Activated naive CD4-positive, alpha-beta T cell treated with anti-CD3 and anti-CD28 coated beads, Interleukin-2, amount 50 U/mL, for 24 hours (primary cell): ENCODE measurements around the gene FMNL3.
"Not testable (repeated sequence)": the region's sequence is repeated elsewhere in the genome, so short reads cannot be mapped to it uniquely, and the experiment has no call there.

Source experiments
- H3K27ac Mint-ChIP-seq: one replicate; pipeline ENCODE4 v1.8.0; 2021; ENCODE audit warnings: mild to moderate bottlenecking, mixed read lengths
- H3K27me3 Mint-ChIP-seq: one replicate; pipeline ENCODE4 v1.8.0; 2021; ENCODE audit warnings: mixed read lengths
- H3K36me3 Mint-ChIP-seq: one replicate; pipeline ENCODE4 v1.8.0; 2021; ENCODE audit warnings: mixed read lengths
- H3K4me1 Mint-ChIP-seq: one replicate; pipeline ENCODE4 v1.8.0; 2021; ENCODE audit warnings: mixed read lengths
- H3K4me3 Mint-ChIP-seq: one replicate; pipeline ENCODE4 v1.8.0; 2021; ENCODE audit warnings: mild to moderate bottlenecking, mixed read lengths
- H3K9me3 Mint-ChIP-seq: one replicate; pipeline ENCODE4 v1.8.0; 2021; ENCODE audit warnings: mixed read lengths

FMNL3 gene

DNA sequence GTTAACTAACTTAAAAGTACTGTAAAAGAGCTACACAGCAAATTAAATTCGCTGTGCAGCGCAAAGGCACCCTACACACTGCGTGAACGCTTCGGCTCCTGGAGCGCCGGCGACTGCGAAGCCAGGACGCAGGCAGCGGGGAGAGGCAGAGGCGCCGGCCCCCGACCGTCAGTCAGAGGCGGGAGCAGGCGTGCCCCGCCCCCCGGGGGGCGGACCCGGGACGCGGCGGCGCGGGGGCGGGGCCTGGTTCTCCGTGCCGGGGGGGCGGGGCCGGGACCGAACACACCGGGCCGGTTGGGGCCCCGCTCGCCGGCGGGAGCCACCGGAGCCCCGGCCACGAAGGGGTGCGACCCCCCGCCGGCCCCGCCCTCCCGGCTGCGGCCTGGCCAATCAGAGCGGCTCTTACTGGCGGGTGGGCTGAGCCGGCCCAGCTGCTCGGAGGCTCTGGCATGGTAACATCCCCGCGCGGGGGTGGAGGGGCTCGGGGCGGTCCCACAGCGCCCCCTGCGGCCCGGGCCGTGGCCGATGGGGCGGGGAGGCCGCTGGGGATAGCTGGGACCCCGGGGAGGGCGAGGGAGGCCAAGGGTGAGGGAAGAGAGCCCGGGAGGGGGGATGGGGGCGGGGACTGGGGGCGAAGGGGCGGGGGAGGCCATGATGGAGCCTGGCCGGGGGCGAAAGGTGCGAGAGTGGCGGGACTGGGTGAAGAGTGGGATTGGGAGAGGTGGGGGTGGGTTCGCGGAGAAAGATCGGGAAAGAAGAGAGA lies 83.9 kb downstream of the FMNL3 start, which contains the start of gene PRPF40B:
Gene PRPF40B (plus strand): TSS at position 420 of the 763 bp plus-strand sequence. CDS start 30 bp downstream, at position 450.
- Mint-ChIP-seq H3K36me3 (no peaks in the 10 kb centered on the region), H3K4me3 (peak within 1 kb of the TSS; percentile 88), H3K27ac (peak within 1 kb of the TSS; percentile 88), H3K4me1 (peaks cover 20% of the 10 kb centered on the region), H3K27me3 (no peaks in the 10 kb centered on the region), H3K9me3 (no peaks in the 10 kb centered on the region)

DNA sequence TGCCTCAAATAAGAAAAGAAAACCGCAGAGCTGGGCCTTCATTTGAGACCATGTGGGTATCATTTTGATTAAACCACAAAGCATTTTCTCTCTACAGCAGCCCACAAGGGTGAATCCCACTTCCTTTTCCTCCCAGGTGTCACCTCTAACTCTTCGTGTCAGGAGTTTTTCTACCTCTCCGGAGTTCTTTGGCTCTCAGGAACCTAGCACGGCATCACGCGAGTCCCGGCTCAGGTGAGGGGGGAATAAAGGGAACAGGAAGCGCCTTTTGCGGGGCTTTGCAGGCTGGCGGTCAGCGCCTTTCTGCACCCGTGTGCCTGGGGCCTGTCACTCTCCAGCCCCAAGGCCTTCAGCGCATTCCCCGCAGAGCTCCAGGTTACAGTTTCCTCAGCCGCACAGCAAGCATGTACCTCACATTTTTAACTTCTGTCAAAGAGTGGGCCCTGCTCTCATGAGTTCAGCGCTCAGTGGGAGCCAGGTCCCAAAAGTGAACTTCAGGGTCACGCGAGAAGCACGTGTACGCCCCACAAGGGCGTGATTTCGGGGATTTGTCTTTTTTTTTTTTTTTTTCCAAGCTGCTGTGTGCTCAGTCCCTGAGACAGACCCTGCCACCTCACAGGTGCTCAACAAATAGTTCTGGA lies 84.6 kb downstream of the FMNL3 start:
- no peaks in the 10 kb centered on the region for H3K9me3 Mint-ChIP-seq
- H3K36me3 Mint-ChIP-seq = no peaks in the 10 kb centered on the region
- H3K4me3 Mint-ChIP-seq = peak overlapping the region; percentile 88
- peaks cover 20% of the 10 kb centered on the region for H3K4me1 Mint-ChIP-seq
- peak overlapping the region; percentile 79 for H3K27ac Mint-ChIP-seq
- no peaks in the 10 kb centered on the region for H3K27me3 Mint-ChIP-seq

- peak overlapping the region; percentile 88 for H3K4me3 Mint-ChIP-seq
- H3K27ac Mint-ChIP-seq = peak overlapping the region; percentile 64
- H3K4me1 Mint-ChIP-seq = peaks cover 20% of the 10 kb centered on the region
- no peaks in the 10 kb centered on the region for H3K27me3 Mint-ChIP-seq
- no peaks in the 10 kb centered on the region for H3K9me3 Mint-ChIP-seq
- no peaks in the 10 kb centered on the region for H3K36me3 Mint-ChIP-seq
Observed at GRCh38 chr12:49621651-49622500, 85.3 kb downstream of the FMNL3 start.

DNA sequence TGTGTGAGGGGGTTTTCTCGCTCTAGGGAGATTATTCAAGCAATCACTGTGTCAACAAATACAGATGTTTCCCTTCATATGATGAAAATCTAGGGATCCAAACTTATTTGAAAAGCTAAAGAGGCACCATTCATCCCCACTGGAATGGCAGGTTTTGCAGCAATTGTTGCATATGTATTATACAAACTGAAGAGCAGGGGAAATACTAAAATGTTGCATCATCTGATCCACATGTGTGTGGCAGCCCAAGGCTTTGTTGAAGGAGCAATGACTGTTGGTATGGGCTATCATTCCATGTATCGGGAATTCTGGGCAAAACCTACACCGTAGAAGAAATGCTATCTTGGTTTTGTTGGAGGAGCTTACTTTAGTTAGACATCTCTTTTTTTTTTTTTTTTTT lies 87.9 kb downstream of the FMNL3 start:
- Mint-ChIP-seq H3K27ac (no peak overlapping the region), H3K4me1 (peaks cover 20% of the 10 kb centered on the region), H3K36me3 (no peaks in the 10 kb centered on the region), H3K27me3 (no peaks in the 10 kb centered on the region), H3K4me3 (no peak overlapping the region), H3K9me3 (no peaks in the 10 kb centered on the region)

- Mint-ChIP-seq H3K27me3 (no peaks in the 10 kb centered on the region), H3K9me3 (no peaks in the 10 kb centered on the region), H3K27ac (peak overlapping the region; percentile 57), H3K4me1 (peaks cover 20% of the 10 kb centered on the region), H3K4me3 (no peak overlapping the region), H3K36me3 (no peaks in the 10 kb centered on the region)
Observed at GRCh38 chr12:49618576-49618975, 88.6 kb downstream of the FMNL3 start.

- Mint-ChIP-seq H3K4me3 (no peak overlapping the region), H3K27me3 (peaks cover 5% of the 10 kb centered on the region), H3K27ac (no peak overlapping the region), H3K4me1 (peaks cover 11% of the 10 kb centered on the region), H3K36me3 (no peaks in the 10 kb centered on the region), H3K9me3 (no peaks in the 10 kb centered on the region)
Observed at GRCh38 chr12:49616533-49617219, 90.5 kb downstream of the FMNL3 start.

DNA sequence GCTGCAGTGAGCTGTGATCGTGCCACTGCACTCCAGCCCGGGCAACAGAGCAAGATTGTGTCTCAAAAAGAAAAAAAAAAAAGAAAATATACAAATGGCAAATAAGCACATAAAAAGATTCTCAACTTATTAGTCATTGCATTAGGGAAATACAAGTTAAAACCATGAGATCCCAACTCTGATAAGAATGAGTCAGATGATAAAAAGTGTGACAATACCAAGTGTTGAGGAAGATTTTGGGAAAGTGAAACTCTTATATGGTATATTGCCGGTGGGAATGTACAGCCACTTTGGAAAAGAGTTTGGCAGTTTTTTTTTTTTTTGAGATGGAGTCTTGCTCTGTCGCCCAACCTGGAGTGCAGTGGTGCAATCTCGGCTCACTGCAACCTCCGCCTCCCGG lies 91.5 kb downstream of the FMNL3 start:
- Mint-ChIP-seq H3K27me3 (peaks cover 5% of the 10 kb centered on the region), H3K4me3 (no peak overlapping the region), H3K9me3 (no peaks in the 10 kb centered on the region), H3K4me1 (peaks cover 1% of the 10 kb centered on the region), H3K27ac (no peak overlapping the region), H3K36me3 (no peaks in the 10 kb centered on the region)

- Mint-ChIP-seq H3K4me1 (no peaks in the 10 kb centered on the region), H3K36me3 (peaks cover 3% of the 10 kb centered on the region), H3K4me3 (no peak overlapping the region), H3K9me3 (no peaks in the 10 kb centered on the region), H3K27me3 (peaks cover 7% of the 10 kb centered on the region), H3K27ac (no peak overlapping the region)
Observed at GRCh38 chr12:49612210-49612609, 95.0 kb downstream of the FMNL3 start.

DNA sequence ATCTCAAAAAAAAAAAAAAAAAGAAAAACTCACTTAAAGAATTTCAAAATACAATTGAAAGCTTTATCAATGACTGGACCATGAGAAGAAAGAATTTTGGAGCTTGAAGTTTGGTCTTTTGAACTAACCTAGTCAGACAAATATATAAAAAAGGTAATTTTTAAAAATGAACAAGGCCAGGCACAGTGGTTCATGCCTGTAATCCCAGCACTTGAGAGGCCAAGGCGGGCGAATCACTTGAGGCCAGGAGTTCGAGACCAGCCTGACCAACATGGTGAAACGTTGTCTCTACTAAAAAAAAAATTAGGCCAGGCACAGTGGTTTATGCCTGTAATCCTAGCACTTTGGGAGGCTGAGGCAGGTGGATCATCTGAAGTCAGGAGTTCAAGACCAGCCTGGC lies 96.4 kb downstream of the FMNL3 start:
- H3K4me3 Mint-ChIP-seq, H3K36me3 Mint-ChIP-seq, H3K27me3 Mint-ChIP-seq, H3K4me1 Mint-ChIP-seq, H3K27ac Mint-ChIP-seq, H3K9me3 Mint-ChIP-seq: not testable (repeated sequence)

- H3K27me3 Mint-ChIP-seq = peaks cover 7% of the 10 kb centered on the region
- H3K4me3 Mint-ChIP-seq = no peak overlapping the region
- H3K27ac Mint-ChIP-seq = no peak overlapping the region
- no peaks in the 10 kb centered on the region for H3K9me3 Mint-ChIP-seq
- no peaks in the 10 kb centered on the region for H3K4me1 Mint-ChIP-seq
- peaks cover 3% of the 10 kb centered on the region for H3K36me3 Mint-ChIP-seq
Observed at GRCh38 chr12:49609875-49610154, 97.4 kb downstream of the FMNL3 start.

- H3K27me3 Mint-ChIP-seq = peaks cover 7% of the 10 kb centered on the region
- H3K27ac Mint-ChIP-seq = no peak overlapping the region
- H3K9me3 Mint-ChIP-seq = no peaks in the 10 kb centered on the region
- H3K36me3 Mint-ChIP-seq = peaks cover 3% of the 10 kb centered on the region
- no peaks in the 10 kb centered on the region for H3K4me1 Mint-ChIP-seq
- H3K4me3 Mint-ChIP-seq = no peak overlapping the region
Observed at GRCh38 chr12:49609059-49609874, 97.9 kb downstream of the FMNL3 start.

DNA sequence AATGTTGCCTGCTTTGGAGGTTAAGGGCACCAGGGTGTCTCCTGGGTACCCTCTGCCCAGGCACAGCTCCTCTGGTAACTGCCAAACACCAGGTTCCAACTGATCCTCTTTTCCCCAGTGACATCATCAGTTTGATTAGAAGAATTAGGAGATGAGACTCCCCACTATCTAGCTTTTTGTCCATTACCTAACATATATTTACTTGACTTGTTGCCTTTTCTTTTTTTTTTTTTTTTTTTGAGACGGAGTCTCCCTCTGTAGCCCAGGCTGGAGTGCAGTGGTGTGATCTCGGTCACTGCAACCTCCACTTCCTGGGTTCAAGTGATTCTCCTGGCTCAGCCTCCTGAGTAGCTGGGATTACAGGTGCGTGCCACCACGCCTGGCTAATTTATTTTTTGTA lies 101.7 kb downstream of the FMNL3 start, which contains the start of gene FAM186B:
Gene FAM186B (minus strand): TSS at position 101 of the 400 bp plus-strand sequence. CDS start 162 bp downstream, outside the sequence.
- not testable (repeated sequence) for H3K27me3 Mint-ChIP-seq, H3K4me3 Mint-ChIP-seq, H3K9me3 Mint-ChIP-seq, H3K27ac Mint-ChIP-seq, H3K36me3 Mint-ChIP-seq, H3K4me1 Mint-ChIP-seq

DNA sequence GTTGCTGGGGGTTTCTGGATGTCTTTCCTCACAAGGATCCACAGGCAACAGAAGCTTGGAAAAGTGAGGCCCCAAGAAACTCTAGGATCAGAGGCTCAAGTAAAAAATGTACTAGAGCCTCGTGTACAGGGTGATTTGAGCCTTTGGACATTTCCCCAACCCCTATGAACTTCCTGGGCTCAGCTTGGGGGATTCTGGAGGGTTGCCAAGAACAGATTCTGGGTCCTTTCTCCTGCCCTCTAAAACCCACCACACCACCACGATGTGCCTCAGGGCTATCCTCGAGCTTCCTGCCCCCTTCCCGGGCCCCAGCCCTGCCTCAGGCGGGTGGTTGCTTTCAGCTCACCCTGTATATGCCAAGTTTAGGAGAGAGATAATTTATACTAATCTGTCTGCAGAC lies 102.3 kb downstream of the FMNL3 start:
- no peak overlapping the region for H3K4me3 Mint-ChIP-seq
- no peak overlapping the region for H3K27ac Mint-ChIP-seq
- H3K9me3 Mint-ChIP-seq = no peaks in the 10 kb centered on the region
- no peaks in the 10 kb centered on the region for H3K4me1 Mint-ChIP-seq
- no peaks in the 10 kb centered on the region for H3K27me3 Mint-ChIP-seq
- no peaks in the 10 kb centered on the region for H3K36me3 Mint-ChIP-seq

- no peaks in the 10 kb centered on the region for H3K4me1 Mint-ChIP-seq
- H3K4me3 Mint-ChIP-seq = no peak overlapping the region
- H3K36me3 Mint-ChIP-seq = no peaks in the 10 kb centered on the region
- no peaks in the 10 kb centered on the region for H3K9me3 Mint-ChIP-seq
- H3K27me3 Mint-ChIP-seq = no peaks in the 10 kb centered on the region
- no peak overlapping the region for H3K27ac Mint-ChIP-seq
Observed at GRCh38 chr12:49603721-49604120, 103.5 kb downstream of the FMNL3 start.

- H3K36me3 Mint-ChIP-seq = no peaks in the 10 kb centered on the region
- no peak overlapping the region for H3K27ac Mint-ChIP-seq
- no peak overlapping the region for H3K4me3 Mint-ChIP-seq
- H3K27me3 Mint-ChIP-seq = no peaks in the 10 kb centered on the region
- no peaks in the 10 kb centered on the region for H3K9me3 Mint-ChIP-seq
- H3K4me1 Mint-ChIP-seq = no peaks in the 10 kb centered on the region
Observed at GRCh38 chr12:49599961-49600360, 107.2 kb downstream of the FMNL3 start.
